Dendritic cell treated with granulocyte-macrophage colony-stimulating factor and Interleukin-4, amounts not matched to agents 40 ng/mL and 50 ng/mL, for 4 days (primary cell): ENCODE results near the gene DNTTIP2.
"Not testable (repeated sequence)": the region's sequence is repeated elsewhere in the genome, so short reads cannot be mapped to it uniquely, and the experiment has no call there.

Experiments used
- H3K27ac Mint-ChIP-seq: one replicate; pipeline ENCODE4 v1.8.0; 2022; ENCODE audit warnings: mild to moderate bottlenecking, mixed read lengths
- H3K27me3 Mint-ChIP-seq: one replicate; pipeline ENCODE4 v1.8.0; 2022; ENCODE audit warnings: mild to moderate bottlenecking, mixed read lengths
- H3K36me3 Mint-ChIP-seq: one replicate; pipeline ENCODE4 v1.8.0; 2022; ENCODE audit warnings: low read depth, mixed read lengths
- H3K4me1 Mint-ChIP-seq: one replicate; pipeline ENCODE4 v1.8.0; 2022; ENCODE audit warnings: low read depth, mixed read lengths
- H3K4me3 Mint-ChIP-seq: one replicate; pipeline ENCODE4 v1.8.0; 2022; ENCODE audit warnings: mild to moderate bottlenecking, moderate library complexity, mixed read lengths
- H3K9me3 Mint-ChIP-seq: one replicate; pipeline ENCODE4 v1.8.0; 2022; ENCODE audit warnings: mixed read lengths
- intact Hi-C: fragments of 100-400 bp; cut with micrococcal nuclease; formaldehyde crosslinking; loops from one replicate; pipeline ENCODE4 v1.15.0; 2022

The DNTTIP2 gene

DNA sequence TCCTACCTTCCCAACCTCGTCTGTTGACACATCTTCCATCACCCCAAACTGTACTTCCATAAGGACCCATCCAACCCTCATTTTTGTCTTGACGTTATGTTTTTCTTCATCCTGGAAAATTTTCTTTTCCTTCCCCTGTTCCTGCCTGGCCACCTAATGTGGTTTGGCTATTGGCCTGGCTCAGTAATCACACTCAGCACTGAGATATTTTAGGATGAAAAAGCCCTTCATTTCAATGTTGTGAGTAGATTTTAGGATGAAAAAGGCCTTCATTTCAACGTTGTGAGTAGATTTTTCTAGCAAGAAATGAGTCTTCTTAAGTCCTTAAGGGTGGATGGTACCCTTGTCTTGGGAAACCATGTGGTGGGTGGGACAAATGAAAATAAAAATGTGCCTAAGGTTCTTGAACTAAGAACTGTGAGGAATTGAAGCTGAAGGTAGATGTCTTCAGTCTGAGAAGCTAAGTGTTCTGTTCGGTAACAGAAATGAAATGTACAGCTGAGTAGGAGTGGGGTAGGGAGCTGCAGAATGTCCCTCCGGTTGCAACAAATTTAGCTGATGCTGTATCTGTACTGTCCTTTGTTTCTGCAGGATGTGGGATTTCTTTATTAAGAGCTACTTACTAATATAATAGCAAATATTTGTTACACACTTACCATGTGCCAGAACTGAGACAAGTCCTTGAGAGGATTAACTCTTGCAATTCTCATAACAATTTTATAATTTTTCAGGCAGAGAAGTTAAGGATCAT is 36.1 kb downstream of the DNTTIP2 start:
- H3K27me3 Mint-ChIP-seq, result no peaks in the 10 kb centered on the region
- H3K9me3 Mint-ChIP-seq, result no peaks in the 10 kb centered on the region
- intact Hi-C loops, result no loop called here
- H3K36me3 Mint-ChIP-seq, result peaks cover 14% of the 10 kb centered on the region
- H3K4me1 Mint-ChIP-seq, result peaks cover 40% of the 10 kb centered on the region
- no peak overlapping the region for H3K27ac Mint-ChIP-seq
- H3K4me3 Mint-ChIP-seq, result no peak overlapping the region

DNA sequence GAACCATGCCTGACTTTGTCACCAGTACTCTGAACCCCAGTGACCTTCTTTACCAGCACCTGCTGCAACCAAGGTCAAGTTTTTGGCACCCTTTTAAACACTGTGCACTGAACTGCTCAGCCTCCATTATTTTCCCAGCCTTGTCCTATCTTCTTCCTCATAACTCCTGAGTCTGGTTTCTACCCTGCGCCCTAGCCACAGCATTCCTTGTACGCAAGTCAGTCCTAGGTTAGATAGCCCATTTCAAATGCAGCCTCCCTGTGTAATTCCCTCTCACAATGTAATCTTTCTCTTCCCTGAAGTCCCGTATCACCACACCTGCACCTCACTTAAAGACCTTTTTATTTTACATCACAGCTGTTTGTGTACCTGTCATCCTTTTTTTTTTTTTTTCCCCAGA is 37.2 kb downstream of the DNTTIP2 start:
- H3K9me3 Mint-ChIP-seq, result no peaks in the 10 kb centered on the region

DNA sequence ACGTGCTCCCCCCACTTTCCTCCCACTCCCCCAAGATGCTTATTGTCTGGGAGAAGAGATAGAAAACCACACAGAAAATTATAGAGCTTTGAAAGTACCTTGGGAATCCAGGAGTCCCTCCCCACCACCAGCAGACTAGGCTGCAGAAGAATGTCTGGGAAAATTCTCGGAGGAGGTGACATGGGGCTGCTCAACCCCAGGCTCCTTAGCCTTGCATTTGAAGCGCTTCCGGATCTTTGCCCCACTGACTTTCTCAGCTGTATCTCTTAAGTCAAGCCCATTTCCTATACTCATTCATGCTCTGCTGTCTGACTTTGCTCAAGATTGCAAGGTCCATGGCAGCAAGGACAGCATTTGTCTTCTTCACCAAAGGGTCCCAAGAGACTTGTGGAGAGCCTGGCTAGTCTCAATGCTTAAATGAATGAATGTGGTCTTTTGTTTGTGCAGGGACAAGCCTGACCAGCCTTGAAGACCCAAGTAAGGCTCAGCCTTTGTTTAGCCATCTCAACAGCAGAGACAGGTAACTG is 38.0 kb downstream of the DNTTIP2 start:
- Mint-ChIP-seq H3K27me3 (no peaks in the 10 kb centered on the region), H3K9me3 (peaks cover 4% of the 10 kb centered on the region), H3K27ac (peak overlapping the region; percentile 28), H3K4me3 (no peak overlapping the region), H3K4me1 (peaks cover 38% of the 10 kb centered on the region), H3K36me3 (no peaks in the 10 kb centered on the region)
- intact Hi-C loops, result no loop called here

More for the DNA sequence above, 37.2 kb downstream of the DNTTIP2 start:
- Mint-ChIP-seq H3K4me1 (peaks cover 40% of the 10 kb centered on the region), H3K27me3 (no peaks in the 10 kb centered on the region), H3K27ac (peak overlapping the region; percentile 28), H3K36me3 (peaks cover 4% of the 10 kb centered on the region), H3K4me3 (no peak overlapping the region)
- intact Hi-C loops, result no loop called here

DNA sequence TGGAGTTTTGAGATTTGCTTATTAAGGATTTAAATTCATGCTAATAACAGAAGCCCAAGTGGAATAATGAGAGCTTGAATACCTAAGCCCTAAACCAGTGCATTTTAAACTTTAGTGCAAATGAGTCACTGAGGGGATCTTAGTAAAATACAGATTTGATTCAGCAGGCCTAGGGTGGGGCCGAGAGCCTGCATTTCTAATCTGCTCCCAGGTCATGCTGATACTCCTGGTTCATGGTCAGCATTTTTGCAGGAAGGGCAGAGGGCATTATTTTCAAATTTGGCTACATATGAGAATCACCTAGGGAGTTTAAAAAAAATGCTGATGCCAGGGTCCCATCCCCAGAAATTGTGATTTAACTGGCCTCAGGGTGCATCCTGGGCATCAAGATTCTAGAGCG is 39.3 kb downstream of the DNTTIP2 start:
- intact Hi-C loops, result no loop called here
- H3K4me1 Mint-ChIP-seq, result peaks cover 27% of the 10 kb centered on the region
- H3K36me3 Mint-ChIP-seq, result peaks cover 1% of the 10 kb centered on the region
- no peaks in the 10 kb centered on the region for H3K27me3 Mint-ChIP-seq
- H3K27ac Mint-ChIP-seq, result peak overlapping the region; percentile 35
- H3K4me3 Mint-ChIP-seq, result no peak overlapping the region
- peaks cover 16% of the 10 kb centered on the region for H3K9me3 Mint-ChIP-seq

DNA sequence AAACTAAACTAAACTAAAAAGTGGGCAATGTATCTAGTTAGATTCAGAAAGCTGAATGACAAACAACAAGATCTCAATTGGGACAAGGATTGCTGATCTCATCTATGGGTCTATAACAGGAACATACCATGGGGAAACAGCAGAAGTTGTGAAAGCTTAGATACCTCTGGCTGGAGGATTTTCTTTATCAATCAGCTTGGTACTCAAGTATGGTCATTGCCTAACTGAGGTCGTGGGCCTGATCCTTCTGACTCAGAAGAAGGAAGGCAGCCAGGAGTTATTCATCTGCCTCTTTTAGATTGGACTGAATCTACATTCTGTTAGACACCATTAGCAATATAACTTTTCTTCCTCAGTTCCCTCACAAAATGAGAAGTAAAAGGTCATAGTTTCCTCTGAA is 39.7 kb downstream of the DNTTIP2 start:
- Mint-ChIP-seq H3K9me3 (peaks cover 21% of the 10 kb centered on the region), H3K4me3 (no peak overlapping the region), H3K27me3 (no peaks in the 10 kb centered on the region), H3K27ac (peak overlapping the region; percentile 35), H3K36me3 (peaks cover 6% of the 10 kb centered on the region), H3K4me1 (peaks cover 26% of the 10 kb centered on the region)
- intact Hi-C loops, result no loop called here

DNA sequence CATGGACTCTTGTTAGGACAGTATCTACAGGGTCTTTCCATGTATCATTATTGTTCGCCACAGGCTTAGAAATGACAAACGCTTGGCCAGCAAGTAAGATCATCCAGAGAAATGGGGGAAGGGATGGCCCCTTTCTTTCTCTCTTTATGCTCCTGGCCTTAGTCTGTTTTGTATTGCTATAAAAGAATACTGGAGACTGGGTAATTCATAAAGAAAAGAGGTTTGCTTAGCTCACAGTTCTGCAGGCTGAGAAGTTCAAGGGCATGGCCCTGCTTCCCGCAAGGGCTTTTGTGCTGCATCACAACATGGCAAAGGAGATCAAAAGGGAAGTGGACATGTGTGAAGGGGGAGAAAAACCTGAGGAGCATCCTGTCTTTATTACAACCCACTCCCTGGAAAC is 41.0 kb downstream of the DNTTIP2 start:
- intact Hi-C loops, result no loop called here
- no peak overlapping the region for H3K4me3 Mint-ChIP-seq
- H3K27ac Mint-ChIP-seq, result no peak overlapping the region

DNA sequence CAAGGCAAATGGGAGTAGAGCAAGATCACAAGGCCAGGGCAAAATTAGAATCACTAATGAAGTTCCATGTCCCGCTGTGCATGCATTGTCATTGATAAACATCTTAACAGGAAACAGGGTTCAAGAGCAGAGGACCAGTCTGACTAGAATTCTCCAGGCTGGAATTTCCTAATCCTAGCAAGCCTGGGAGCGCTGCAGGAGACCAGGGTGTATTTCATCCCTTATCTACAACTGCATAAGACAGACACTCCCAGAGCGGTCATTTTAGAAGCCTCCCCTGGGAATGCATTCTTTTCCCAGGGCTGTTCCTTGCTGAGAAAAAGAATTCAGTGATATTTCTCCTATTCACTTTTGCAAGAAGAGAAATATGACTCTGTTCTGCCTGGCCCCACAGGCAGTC is 45.7 kb downstream of the DNTTIP2 start:
- Mint-ChIP-seq H3K9me3 (peaks cover 63% of the 10 kb centered on the region), H3K4me1 (peaks cover 11% of the 10 kb centered on the region), H3K36me3 (peaks cover 12% of the 10 kb centered on the region)
- H3K27ac Mint-ChIP-seq, intact Hi-C loops, H3K4me3 Mint-ChIP-seq, H3K27me3 Mint-ChIP-seq: not testable (repeated sequence)

More for the DNA sequence above, 41.0 kb downstream of the DNTTIP2 start:
- Mint-ChIP-seq H3K4me1 (peaks cover 26% of the 10 kb centered on the region), H3K27me3 (no peaks in the 10 kb centered on the region), H3K36me3 (peaks cover 8% of the 10 kb centered on the region), H3K9me3 (peaks cover 34% of the 10 kb centered on the region)

DNA sequence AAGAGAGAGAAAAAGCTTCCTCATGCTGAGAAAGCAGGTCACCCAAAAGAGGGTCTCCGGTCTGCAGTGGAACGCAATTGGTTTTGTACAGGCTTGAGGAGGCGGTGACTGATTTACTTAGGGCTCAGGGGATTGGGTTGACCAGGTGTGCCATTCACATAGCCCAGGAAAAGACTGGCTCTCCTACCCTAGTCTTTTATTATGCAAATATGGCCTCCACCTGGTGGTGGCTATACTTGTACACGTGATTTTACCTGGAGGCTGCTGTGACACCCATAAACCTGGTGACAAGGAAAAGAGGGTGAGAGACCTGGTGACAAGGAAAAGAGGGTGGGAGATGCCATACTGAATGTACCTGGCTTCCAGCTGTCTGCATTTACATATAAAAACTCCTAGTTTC is 49.9 kb downstream of the DNTTIP2 start:
- no peak overlapping the region for H3K27ac Mint-ChIP-seq
- H3K4me3 Mint-ChIP-seq, result no peak overlapping the region
- intact Hi-C loops, result no loop called here
- H3K4me1 Mint-ChIP-seq, result no peaks in the 10 kb centered on the region
- peaks cover 5% of the 10 kb centered on the region for H3K36me3 Mint-ChIP-seq
- no peaks in the 10 kb centered on the region for H3K27me3 Mint-ChIP-seq
- H3K9me3 Mint-ChIP-seq, result peaks cover 40% of the 10 kb centered on the region

DNA sequence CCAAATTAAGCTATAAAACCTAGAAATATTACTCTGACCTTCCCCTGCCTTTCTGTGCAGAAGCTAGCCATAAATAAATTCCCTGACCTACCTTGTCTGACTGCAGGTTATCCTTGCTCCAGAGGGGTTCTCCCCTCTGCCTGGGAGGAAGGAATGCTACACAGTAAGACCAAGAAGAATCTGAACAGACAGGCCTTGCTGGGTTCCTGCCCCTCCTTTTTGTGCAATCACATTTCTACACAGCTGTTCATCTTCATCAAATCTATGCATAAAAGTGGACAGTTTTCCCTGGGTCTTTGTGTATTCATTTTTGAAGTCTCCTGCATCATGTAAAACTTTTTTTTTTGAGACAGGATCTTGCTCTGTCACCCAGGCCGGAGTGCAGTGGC is 50.6 kb downstream of the DNTTIP2 start:
- Mint-ChIP-seq H3K9me3 (peaks cover 33% of the 10 kb centered on the region), H3K27me3 (no peaks in the 10 kb centered on the region), H3K36me3 (peaks cover 5% of the 10 kb centered on the region), H3K4me1 (no peaks in the 10 kb centered on the region), H3K4me3 (no peak overlapping the region), H3K27ac (no peak overlapping the region)
- intact Hi-C loops, result no loop called here

DNA sequence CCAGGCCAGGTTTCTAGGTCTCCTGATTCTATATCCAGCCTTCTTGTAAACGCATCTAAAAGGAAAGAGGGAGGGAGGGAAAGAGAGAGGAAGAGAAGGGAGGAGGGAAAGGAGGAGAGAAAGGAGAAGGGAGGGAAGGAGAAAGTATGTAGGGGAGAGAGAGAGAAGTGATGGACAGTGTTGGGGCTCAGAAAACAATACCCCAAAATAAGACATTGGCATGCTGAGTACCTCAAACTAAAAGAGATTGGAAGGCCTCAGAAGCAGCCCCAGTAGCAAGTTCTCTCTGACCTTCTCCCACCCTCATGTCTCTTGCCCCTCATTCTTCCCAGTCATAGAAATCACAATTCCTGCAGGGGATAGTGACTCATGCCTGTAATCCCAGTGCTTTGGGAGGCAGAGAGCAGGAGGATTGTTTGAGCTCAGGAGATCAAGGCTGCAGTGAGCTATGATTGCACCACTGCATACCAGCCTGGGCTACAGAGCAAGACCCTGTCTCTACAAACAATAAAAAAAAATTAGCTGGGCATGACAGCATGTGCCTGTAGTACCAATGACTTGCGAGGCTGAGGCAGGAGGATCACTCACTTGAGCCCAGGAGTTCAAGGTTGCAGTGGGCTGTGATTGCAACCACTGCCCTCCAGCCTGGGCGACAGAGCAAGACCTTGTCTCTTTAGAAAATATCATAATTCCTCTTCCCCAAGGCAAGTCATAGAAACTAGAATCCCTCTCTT is 51.2 kb downstream of the DNTTIP2 start:
- Mint-ChIP-seq H3K4me3 (no peak overlapping the region), H3K27ac (no peak overlapping the region), H3K27me3 (no peaks in the 10 kb centered on the region), H3K9me3 (peaks cover 27% of the 10 kb centered on the region), H3K36me3 (peaks cover 2% of the 10 kb centered on the region), H3K4me1 (no peaks in the 10 kb centered on the region)
- intact Hi-C loops, result no loop called here

DNA sequence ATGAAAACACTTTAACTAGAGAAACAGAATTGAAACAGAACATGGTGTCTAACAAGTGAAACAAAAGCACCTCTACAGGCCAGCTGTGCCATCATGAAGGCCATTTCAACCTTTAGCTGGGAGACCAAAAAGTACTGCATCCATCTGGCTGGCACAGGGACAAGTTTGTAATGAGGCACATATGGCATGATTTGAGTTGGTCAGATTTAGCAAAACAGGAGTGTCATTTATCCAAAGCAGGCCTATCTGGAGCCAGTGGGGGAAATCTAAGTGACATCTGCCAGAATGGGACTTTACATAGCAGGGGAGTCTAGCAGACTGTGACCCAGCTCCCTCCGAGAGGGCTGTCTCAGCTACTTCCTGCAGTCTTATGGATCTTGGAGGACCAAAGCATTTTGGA is 51.9 kb downstream of the DNTTIP2 start:
- H3K4me3 Mint-ChIP-seq, result no peak overlapping the region
- intact Hi-C loops, result no loop called here
- H3K27me3 Mint-ChIP-seq, result no peaks in the 10 kb centered on the region
- peaks cover 20% of the 10 kb centered on the region for H3K9me3 Mint-ChIP-seq
- no peak overlapping the region for H3K27ac Mint-ChIP-seq
- no peaks in the 10 kb centered on the region for H3K4me1 Mint-ChIP-seq
- H3K36me3 Mint-ChIP-seq, result no peaks in the 10 kb centered on the region

DNA sequence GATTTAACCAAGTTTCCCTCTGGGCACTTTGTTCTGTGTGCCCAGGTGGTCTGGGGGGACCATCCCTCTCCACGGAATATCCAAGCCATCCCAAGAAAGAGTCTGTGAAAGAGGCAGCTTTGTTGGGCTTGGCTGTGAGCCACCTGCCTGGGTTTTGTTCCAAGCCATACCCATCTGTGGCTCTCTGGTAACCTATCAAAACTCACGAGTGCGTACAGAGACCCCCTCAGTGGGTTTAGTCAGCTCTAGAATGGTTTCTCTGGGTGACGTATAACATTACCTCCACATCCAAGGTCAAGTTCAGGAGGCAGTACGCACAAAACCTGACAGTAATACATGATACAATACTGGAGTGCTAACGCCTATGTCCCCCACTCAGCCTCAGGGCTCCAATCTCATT is 54.2 kb downstream of the DNTTIP2 start:
- Mint-ChIP-seq H3K27ac (no peak overlapping the region), H3K9me3 (no peaks in the 10 kb centered on the region), H3K27me3 (no peaks in the 10 kb centered on the region), H3K4me3 (no peak overlapping the region), H3K36me3 (no peaks in the 10 kb centered on the region), H3K4me1 (peaks cover 4% of the 10 kb centered on the region)
- intact Hi-C loops, result no loop called here

DNA sequence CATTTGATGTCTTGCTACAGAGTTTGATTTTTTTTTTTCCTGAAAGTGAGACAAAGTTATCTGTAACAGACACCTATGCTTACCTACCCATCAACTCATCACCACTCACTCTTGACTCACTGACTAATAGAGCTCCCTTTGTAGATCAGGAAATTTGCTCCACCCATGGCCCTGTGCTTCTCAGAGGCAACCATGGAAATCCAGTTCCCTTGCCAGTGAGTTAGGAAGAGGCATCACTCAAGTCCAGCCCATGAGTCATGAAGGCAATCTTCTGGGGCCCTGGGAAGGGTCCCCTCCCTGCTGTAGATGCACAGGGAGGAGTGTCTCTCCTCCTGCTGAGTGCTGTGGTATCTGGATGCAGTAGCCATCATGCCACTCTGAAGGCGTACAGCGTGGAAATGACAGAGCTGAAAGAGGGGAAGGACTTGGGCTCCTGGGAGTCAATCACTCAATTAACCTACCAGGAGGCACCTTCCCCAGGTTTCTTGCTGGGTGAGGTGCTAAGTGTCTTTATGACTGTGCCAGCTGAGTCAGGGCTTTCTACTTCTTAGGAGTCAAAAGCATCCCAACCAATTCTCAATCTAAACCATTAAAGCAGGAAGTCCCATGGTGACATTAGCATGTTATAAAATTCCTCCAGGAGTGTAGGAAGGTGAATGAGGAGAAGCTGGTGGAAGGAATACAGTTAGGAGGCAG is 56.1 kb downstream of the DNTTIP2 start:
- no peaks in the 10 kb centered on the region for H3K9me3 Mint-ChIP-seq
- H3K4me3 Mint-ChIP-seq, result no peak overlapping the region
- H3K27me3 Mint-ChIP-seq, result no peaks in the 10 kb centered on the region
- H3K36me3 Mint-ChIP-seq, result no peaks in the 10 kb centered on the region
- H3K4me1 Mint-ChIP-seq, result peaks cover 16% of the 10 kb centered on the region
- no peak overlapping the region for H3K27ac Mint-ChIP-seq
- intact Hi-C loops, result no loop called here
